SK-N-MC (cell line): Measurements from ENCODE around the gene FBXO31.

Experiments used
- EZH2 ChIP-seq: fragments of 200-600 bp; sonication (generic); IDR thresholded peaks from one replicate; pipeline ENCODE4 v1.6.1; 2017; ENCODE audit warnings: antibody characterized with exemption
- FOXP2 ChIP-seq: optimal IDR thresholded peaks from 2 replicates; pipeline ENCODE3; 2011; ENCODE audit warnings: mild to moderate bottlenecking, moderate library complexity; ENCODE audit not compliant: insufficient read depth; ENCODE audit errors: extremely low read length, control extremely low read depth
- POLR2AphosphoS5 ChIP-seq: IDR thresholded peaks from 2 replicates; pipeline ENCODE4 v1.6.1; 2012; ENCODE audit warnings: mild to moderate bottlenecking, low read depth, low read length, borderline replicate concordance

DNA sequence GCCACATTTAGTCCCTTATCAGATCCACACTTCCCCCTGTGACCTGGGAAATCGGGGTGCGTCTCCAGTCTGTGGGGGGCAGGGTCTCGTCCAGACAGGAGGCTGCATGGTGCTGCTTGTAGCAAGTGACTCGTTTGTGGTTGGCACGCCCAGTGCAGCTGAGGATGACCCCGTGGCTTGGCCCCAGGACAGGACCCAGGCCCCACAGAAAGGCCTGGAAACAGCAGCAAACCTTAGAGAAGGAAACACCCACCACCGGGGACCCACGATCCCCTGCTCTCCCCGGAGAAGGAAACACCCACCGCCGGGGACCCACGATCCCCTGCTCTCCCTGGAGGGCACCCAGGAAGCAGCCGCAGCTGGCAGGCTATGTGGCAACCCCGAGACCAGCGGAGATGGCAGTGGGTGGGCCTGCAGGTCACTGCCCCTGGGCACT is 58.1 kb downstream of the FBXO31 start:
- TF ChIP-seq EZH2 (no peak), FOXP2 (no peak), POLR2AphosphoS5 (no peak)
